NT2/D1 (cell line): ENCODE data around the gene GPA33.

Experiments used
- SUZ12 ChIP-seq: IDR thresholded peaks from 2 replicates; pipeline ENCODE4 v1.6.1; 2011; ENCODE audit not compliant: insufficient read length, insufficient read depth; ENCODE audit errors: extremely low read depth
- YY1 ChIP-seq: IDR thresholded peaks from 2 replicates; pipeline ENCODE4 v1.6.1; 2011; ENCODE audit not compliant: insufficient read length, insufficient read depth
- ZNF274 ChIP-seq: IDR thresholded peaks from 2 replicates; pipeline ENCODE4 v1.6.1; 2011; ENCODE audit warnings: mild to moderate bottlenecking, low read depth, low read length

DNA sequence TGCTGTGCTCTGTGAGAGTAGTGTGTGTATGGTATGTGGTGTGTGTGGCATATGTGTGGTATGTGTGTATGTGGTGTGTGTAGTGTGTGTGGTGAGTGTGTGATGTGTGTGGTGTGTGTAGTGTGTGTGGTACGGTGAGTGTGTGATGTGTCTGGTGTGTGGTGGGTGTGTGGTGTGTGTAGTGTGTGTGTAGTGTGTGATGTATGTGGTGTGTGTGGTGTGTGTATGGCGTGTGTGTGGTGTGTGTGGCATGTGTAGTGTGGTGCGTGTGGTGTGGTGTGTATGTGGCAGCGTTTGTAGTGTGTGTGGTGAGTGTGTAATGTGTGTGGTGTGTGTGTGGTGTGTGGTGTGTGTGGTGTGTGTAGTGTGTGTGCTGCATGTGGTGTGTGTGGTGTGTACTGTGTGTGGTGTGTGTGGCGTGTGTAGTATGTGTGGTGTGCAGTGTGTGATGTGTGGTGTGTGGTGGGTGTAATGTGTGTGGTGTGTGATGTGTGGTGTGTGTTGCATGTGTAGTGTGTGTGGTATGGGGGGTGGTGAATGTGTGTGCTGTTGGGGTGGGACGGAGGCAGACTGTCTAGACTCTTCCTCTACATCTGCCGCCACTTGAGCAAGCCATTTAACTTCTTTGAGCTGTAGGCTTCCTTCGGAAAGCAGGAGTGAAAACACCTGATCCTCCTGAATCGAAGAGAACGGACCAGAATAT is 33.5 kb downstream of the GPA33 start:
- TF ChIP-seq ZNF274 (no peak), YY1 (no peak), SUZ12 (no peak)
